NCI-H460 (cell line): ENCODE data around the gene FKRP. TPM values are rescaled to one million over a fixed set of nuclear protein-coding genes. Genes with fewer than 3 reads are reported as not detected.

Experiments used
- small RNA-seq, 2 experiments: library from RNA; depleted of rRNA; stranded (forward); fragments of <200 nt; gene quantifications; one replicate each; pipeline ENCODE3, GENCODE V24; 2014
- total RNA-seq: library from RNA; depleted of rRNA; stranded (reverse); fragments of >200 nt; shearing (Covaris generic); gene quantifications from 2 replicates; pipeline ENCODE4 v1.2.3, GENCODE V29; 2014; rRNA removed

FKRP gene
- total RNA-seq, 1 experiment from 2014 or later, result 8.5 TPM

Small RNAs within 50 kb of the gene (small RNA-seq; reads per million reads assigned to genes)
- 0 to 0.06 reads per million in 2 experiments for gene MIR320E
- gene RF00019, result 0 reads per million in 2 experiments

Other genes starting within 250 kb of the FKRP start
- gene CALM3, start 144.7 kb upstream of the FKRP start, total RNA-seq, result 47.1 and 53.8 TPM in 2 replicates
- gene PTGIR, start 121.0 kb upstream of the FKRP start, total RNA-seq, result not detected in 2 replicates
- not detected in 2 replicates for gene GNG8, start 109.9 kb upstream of the FKRP start, total RNA-seq
- gene DACT3, start 84.9 kb upstream of the FKRP start, total RNA-seq, result not detected in 2 replicates
- 4.2 and 7.2 TPM in 2 replicates for gene PRKD2, start 28.9 kb upstream of the FKRP start, total RNA-seq
- 59.2 and 73.9 TPM in 2 replicates for gene STRN4, start 393 bp downstream of the FKRP start, total RNA-seq
- gene SLC1A5, start 42.5 kb downstream of the FKRP start, total RNA-seq, result 253 and 259 TPM in 2 replicates
- 110 and 111 TPM in 2 replicates for gene AP2S1, start 104.8 kb downstream of the FKRP start, total RNA-seq
- 16.5 and 18.2 TPM in 2 replicates for gene ARHGAP35, start 114.9 kb downstream of the FKRP start, total RNA-seq